Measurements from ENCODE around the gene NSRP1.
"Not testable (repeated sequence)": the region's sequence is repeated elsewhere in the genome, so short reads cannot be mapped to it uniquely, and the experiment has no call there.

The NSRP1 gene

DNA sequence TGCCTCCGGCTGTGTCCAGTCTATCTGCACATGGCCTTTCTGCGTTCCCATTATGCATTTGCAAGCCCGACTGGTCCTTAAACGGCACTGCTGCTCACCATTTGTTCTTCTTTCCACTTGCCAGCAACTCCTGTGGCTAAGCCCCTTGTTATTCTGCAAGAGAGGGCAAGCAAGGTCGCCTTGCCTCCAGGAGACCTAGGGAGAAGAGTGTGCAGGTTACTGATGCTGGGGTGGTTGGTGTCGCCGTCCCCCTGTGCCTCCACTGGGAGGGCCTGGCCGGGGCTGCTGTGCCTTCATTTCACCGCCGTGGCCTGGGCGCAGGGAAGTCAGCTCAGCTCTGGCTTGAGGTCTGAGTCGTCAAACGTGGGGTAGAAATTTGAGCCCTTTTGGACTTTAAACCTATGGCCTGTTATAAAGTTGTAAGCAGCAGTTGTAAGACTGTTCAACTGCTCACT, 106.1 kb downstream of the NSRP1 start:
- H3K4me3 ChIP-seq (ENCODE audit: low read depth in 1 of 2, low read length in 2 of 2): no peak overlapping the region
- H3K27me3 ChIP-seq (ENCODE audit: low read depth, low read length): no peaks in the 10 kb centered on the region
- no peak overlapping the region for H3K27ac ChIP-seq (ENCODE audit: low read length)
- H3K36me3 ChIP-seq (ENCODE audit: control insufficient read depth in 1 of 2, insufficient read depth in 2 of 2, low read length in 2 of 2): no peaks in the 10 kb centered on the region
- H3K4me1 ChIP-seq (ENCODE audit: control insufficient read depth in 1 of 2, insufficient read depth in 2 of 2, low read length in 2 of 2): no peaks in the 10 kb centered on the region
- no peaks in the 10 kb centered on the region for H3K9me3 ChIP-seq (ENCODE audit: control insufficient read depth in 1 of 2, low read length in 2 of 2)

DNA sequence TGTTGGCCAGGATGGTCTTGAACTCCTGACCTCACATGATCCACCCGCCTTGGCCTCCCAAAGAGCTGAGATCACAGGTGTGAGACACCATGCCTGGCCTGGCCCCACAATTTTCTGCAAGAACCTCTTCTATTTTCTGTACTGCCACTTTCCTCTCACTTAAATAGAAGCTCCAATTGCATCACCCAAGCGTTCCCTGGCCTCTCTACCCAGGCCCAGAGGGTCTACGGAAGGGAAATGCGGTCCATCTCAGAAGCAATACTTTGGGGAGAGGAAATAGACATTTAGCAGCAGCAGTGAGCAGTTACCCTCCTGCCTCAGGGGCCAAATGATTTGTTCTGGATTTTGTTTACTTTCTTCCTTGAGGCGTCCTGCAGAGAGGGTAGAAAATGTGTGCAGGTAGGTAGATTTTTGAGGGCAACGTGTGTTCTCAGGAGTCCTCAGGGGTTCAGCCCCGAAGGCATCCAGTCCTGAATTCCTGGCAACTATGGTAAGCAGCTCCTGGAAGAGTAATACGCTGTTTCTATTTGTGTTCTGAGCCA, 107.9 kb downstream of the NSRP1 start:
- Histone ChIP-seq H3K4me1 (ENCODE audit: control insufficient read depth in 1 of 2, insufficient read depth in 2 of 2, low read length in 2 of 2) (no peaks in the 10 kb centered on the region), H3K4me3 (ENCODE audit: low read depth in 1 of 2, low read length in 2 of 2) (no peak overlapping the region), H3K27ac (ENCODE audit: low read length) (no peak overlapping the region), H3K36me3 (ENCODE audit: control insufficient read depth in 1 of 2, insufficient read depth in 2 of 2, low read length in 2 of 2) (no peaks in the 10 kb centered on the region), H3K27me3 (ENCODE audit: low read depth, low read length) (no peaks in the 10 kb centered on the region), H3K9me3 (ENCODE audit: control insufficient read depth in 1 of 2, low read length in 2 of 2) (no peaks in the 10 kb centered on the region)

DNA sequence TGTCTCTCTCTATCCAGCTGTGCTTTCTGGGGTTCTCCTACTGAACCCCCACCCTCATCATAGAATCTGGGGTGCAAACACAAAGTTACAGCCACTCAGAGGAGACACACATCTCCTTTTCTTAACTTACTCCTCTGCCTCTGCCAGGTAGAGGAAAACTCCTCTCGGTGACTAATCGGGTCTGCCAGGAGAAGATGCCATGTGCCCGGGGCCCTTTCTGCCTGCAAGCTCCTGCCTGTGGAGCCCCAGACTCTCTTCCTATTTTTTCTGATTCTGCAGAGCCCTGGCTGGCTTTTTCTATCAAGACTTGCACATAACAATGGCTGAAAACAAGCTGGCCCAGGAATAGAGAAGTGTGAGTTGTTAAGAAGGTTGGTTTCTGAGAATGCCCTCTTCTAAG, 108.5 kb downstream of the NSRP1 start:
- Histone ChIP-seq H3K27me3 (ENCODE audit: low read depth, low read length) (no peaks in the 10 kb centered on the region), H3K9me3 (ENCODE audit: control insufficient read depth in 1 of 2, low read length in 2 of 2) (no peaks in the 10 kb centered on the region), H3K4me1 (ENCODE audit: control insufficient read depth in 1 of 2, insufficient read depth in 2 of 2, low read length in 2 of 2) (no peaks in the 10 kb centered on the region), H3K27ac (ENCODE audit: low read length) (no peak overlapping the region), H3K4me3 (ENCODE audit: low read depth in 1 of 2, low read length in 2 of 2) (no peak overlapping the region), H3K36me3 (ENCODE audit: control insufficient read depth in 1 of 2, insufficient read depth in 2 of 2, low read length in 2 of 2) (no peaks in the 10 kb centered on the region)

DNA sequence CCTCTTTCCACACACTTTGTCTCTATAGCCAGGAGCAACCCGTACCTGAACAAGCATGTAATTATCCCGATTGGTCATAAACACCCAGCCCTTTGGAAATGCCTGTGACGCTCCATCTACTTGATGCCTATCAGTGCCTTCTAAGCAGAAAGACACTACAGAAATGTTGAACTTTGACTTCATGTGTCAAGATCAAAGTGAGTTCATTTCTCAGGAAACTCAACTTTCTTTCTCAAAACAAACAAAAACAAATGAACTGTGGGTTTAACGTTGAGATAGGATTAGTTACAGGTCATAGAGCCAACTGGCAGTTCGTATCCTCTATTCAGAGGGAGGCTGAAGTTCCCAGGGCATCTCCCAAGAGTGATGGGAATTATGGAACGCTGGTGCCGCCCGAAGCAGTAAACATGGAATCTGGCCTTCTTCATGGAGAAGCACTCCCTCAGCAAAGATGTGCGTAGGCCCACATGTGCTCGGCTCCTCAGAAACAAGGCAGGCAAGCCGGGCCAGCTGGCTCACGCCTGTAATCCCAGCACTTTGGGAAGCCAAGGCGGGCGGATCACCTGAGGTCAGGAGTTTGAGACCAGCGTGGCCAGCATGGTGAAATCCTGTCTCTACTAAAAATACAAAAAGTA, 109.4 kb downstream of the NSRP1 start:
- no peaks in the 10 kb centered on the region for H3K36me3 ChIP-seq (ENCODE audit: control insufficient read depth in 1 of 2, insufficient read depth in 2 of 2, low read length in 2 of 2)
- no peaks in the 10 kb centered on the region for H3K27me3 ChIP-seq (ENCODE audit: low read depth, low read length)
- H3K4me3 ChIP-seq (ENCODE audit: low read depth in 1 of 2, low read length in 2 of 2): no peak overlapping the region
- no peak overlapping the region for H3K27ac ChIP-seq (ENCODE audit: low read length)
- H3K4me1 ChIP-seq (ENCODE audit: control insufficient read depth in 1 of 2, insufficient read depth in 2 of 2, low read length in 2 of 2): no peaks in the 10 kb centered on the region
- no peaks in the 10 kb centered on the region for H3K9me3 ChIP-seq (ENCODE audit: control insufficient read depth in 1 of 2, low read length in 2 of 2)

DNA sequence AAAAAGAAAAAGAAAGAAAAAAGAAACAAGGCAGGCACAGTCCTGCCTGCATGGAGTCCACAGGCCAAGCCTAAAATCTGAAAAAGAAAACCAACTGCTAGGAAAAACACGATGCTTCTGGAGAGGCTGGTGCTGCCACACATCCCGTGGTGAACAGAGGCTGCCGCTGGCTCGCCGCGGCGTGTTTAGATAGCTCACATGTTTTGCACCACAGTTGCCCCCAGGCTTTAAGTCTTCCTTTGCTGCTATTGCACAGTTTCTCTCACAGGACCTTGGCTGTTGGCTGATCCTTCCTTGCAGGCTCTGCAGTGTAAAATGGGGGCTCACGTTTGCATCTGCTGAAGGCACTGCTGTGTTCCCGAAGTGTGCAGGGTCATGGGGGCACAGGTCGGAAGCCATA, 110.3 kb downstream of the NSRP1 start:
- Histone ChIP-seq H3K4me1 (ENCODE audit: control insufficient read depth in 1 of 2, insufficient read depth in 2 of 2, low read length in 2 of 2) (no peaks in the 10 kb centered on the region), H3K27me3 (ENCODE audit: low read depth, low read length) (no peaks in the 10 kb centered on the region), H3K9me3 (ENCODE audit: control insufficient read depth in 1 of 2, low read length in 2 of 2) (no peaks in the 10 kb centered on the region), H3K36me3 (ENCODE audit: control insufficient read depth in 1 of 2, insufficient read depth in 2 of 2, low read length in 2 of 2) (no peaks in the 10 kb centered on the region), H3K27ac (ENCODE audit: low read length) (no peak overlapping the region), H3K4me3 (ENCODE audit: low read depth in 1 of 2, low read length in 2 of 2) (no peak overlapping the region)

DNA sequence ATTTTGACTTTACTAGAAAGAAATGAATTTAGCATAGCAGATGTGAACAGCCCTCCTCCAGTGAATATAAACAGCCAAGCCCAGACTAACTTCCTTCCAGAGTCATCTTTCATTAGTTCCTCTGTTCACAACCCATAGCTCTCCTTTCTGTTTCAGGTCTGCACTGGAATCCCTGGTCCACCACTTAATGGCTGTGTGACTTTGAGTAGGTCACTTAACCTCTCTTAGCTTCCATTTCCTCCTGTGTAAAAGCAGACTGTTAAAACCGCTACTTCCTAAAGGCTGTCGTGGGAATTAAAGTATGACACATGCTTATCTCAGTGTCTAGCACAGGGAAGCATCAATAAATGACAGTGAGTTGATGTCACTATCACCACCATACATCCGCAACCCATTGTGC, 111.4 kb downstream of the NSRP1 start:
- H3K27ac ChIP-seq (ENCODE audit: low read length): no peak overlapping the region
- no peaks in the 10 kb centered on the region for H3K9me3 ChIP-seq (ENCODE audit: control insufficient read depth in 1 of 2, low read length in 2 of 2)
- H3K4me3 ChIP-seq (ENCODE audit: low read depth in 1 of 2, low read length in 2 of 2): no peak overlapping the region
- no peaks in the 10 kb centered on the region for H3K27me3 ChIP-seq (ENCODE audit: low read depth, low read length)
- no peaks in the 10 kb centered on the region for H3K36me3 ChIP-seq (ENCODE audit: control insufficient read depth in 1 of 2, insufficient read depth in 2 of 2, low read length in 2 of 2)
- no peaks in the 10 kb centered on the region for H3K4me1 ChIP-seq (ENCODE audit: control insufficient read depth in 1 of 2, insufficient read depth in 2 of 2, low read length in 2 of 2)

DNA sequence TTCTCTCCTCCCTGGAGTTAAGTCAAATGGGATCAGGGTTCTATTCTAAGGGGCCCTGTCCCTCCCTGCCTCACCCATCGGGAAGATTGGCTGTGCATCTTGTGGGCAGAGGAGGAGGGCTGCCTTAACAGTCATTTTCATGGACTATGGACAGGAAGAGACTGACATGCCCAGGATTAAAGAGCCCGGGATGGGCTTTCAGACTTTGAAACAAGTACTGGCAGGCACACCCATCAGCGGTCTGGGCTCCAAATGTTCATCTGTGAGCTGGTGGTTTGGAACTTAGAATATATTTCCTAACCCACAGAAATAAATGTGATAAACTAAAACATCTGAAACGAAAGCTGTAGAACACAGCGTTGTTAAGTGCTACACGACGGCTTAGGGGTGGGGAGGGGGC, 112.4 kb downstream of the NSRP1 start:
- Histone ChIP-seq H3K9me3 (ENCODE audit: control insufficient read depth in 1 of 2, low read length in 2 of 2) (no peaks in the 10 kb centered on the region), H3K36me3 (ENCODE audit: control insufficient read depth in 1 of 2, insufficient read depth in 2 of 2, low read length in 2 of 2) (no peaks in the 10 kb centered on the region), H3K27me3 (ENCODE audit: low read depth, low read length) (no peaks in the 10 kb centered on the region), H3K27ac (ENCODE audit: low read length) (no peak overlapping the region), H3K4me3 (ENCODE audit: low read depth in 1 of 2, low read length in 2 of 2) (no peak overlapping the region), H3K4me1 (ENCODE audit: control insufficient read depth in 1 of 2, insufficient read depth in 2 of 2, low read length in 2 of 2) (no peaks in the 10 kb centered on the region)

DNA sequence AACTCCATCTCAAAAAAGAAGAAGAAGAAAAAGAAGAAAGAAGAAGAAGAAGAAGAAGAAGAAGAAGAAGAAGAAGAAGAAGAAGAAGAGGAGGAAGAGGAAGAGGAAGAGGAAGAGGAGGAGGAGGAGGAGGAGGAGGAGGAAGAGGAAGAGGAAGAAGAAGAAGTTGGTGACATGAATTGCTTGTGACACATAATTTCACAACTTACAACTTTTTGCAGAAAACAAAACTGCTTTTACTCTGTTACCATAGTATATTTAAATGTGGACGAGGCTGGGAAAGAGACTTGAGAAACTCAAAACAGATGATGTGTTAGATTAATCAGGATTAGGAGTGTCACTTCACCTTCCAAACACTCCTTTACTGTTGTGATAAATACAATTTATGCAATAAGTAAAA, 113.4 kb downstream of the NSRP1 start:
- H3K9me3 ChIP-seq (ENCODE audit: control insufficient read depth in 1 of 2, low read length in 2 of 2); H3K36me3 ChIP-seq (ENCODE audit: control insufficient read depth in 1 of 2, insufficient read depth in 2 of 2, low read length in 2 of 2); H3K4me1 ChIP-seq (ENCODE audit: control insufficient read depth in 1 of 2, insufficient read depth in 2 of 2, low read length in 2 of 2); H3K27me3 ChIP-seq (ENCODE audit: low read depth, low read length); H3K4me3 ChIP-seq (ENCODE audit: low read depth in 1 of 2, low read length in 2 of 2); H3K27ac ChIP-seq (ENCODE audit: low read length): not testable (repeated sequence)

DNA sequence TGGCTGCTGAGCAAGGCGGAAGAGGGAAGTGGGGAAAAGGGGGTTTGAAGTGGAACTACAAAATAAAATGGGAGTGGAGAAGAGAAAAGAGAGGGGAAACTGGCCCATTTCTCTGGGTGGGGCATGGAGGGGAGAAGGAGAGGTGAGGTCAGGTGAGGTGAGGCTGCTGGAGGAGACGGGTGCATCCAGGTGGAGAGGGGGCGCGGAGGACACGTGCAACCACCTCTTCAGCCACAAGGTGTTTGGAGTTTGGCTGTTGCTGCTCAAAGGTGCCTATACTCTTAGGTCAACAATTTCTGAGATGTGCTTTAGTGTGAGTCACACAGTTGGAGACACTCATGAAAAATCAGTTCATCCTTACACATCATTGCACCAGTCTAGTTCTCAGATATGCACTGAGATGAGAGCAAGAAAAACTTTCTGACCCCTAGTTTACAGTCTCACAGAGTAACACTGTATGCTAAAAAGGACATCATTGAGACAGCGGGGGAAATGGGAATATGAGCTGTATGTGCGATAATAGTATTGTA, 114.0 kb downstream of the NSRP1 start:
- H3K9me3 ChIP-seq (ENCODE audit: control insufficient read depth in 1 of 2, low read length in 2 of 2): no peaks in the 10 kb centered on the region
- no peaks in the 10 kb centered on the region for H3K36me3 ChIP-seq (ENCODE audit: control insufficient read depth in 1 of 2, insufficient read depth in 2 of 2, low read length in 2 of 2)
- H3K27me3 ChIP-seq (ENCODE audit: low read depth, low read length): peaks cover 6% of the 10 kb centered on the region
- H3K4me3 ChIP-seq (ENCODE audit: low read depth in 1 of 2, low read length in 2 of 2): no peak overlapping the region
- H3K27ac ChIP-seq (ENCODE audit: low read length): no peak overlapping the region
- H3K4me1 ChIP-seq (ENCODE audit: control insufficient read depth in 1 of 2, insufficient read depth in 2 of 2, low read length in 2 of 2): peaks cover 0 to 8% of the 10 kb centered on the region in 2 donors

DNA sequence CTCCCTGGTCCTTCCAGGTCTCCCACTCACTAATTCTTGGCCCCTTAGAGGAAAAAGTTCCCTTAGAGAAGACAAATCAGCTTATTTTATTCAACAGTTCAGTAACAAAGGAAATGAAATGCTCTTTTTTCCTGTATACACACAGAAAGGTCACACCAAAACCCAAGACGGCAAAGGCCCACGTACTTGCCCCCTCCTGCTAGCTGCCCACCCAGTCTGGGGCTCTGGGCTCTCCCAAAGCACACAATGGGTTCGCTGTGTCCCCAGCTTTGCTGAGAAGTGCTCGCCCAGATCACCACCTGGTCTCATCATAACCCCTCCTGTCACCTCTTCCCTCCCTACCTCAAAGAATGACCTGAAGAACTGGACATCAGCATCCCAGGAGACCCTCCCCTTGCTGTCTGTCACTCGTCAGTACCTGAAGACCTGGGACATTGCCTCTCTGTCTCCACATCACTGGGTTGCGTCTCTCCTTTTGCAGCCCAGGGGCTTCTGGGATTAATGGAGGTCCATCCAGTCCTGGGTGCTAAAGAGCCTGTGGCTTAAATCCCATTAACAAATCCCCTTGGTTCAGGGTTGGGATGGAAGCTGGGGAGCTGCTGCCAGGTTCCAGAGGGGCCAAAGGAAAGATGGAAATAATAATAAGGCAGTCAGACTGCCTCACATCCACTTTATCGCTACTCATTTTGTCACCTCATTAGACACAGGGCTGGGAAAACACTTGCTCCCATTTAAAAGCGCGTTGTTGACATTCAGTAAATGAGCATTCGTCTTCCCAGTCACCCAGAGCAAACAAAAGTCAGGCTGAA, 115.6 kb downstream of the NSRP1 start:
- Histone ChIP-seq H3K4me1 (ENCODE audit: control insufficient read depth in 1 of 2, insufficient read depth in 2 of 2, low read length in 2 of 2) (peaks cover 0 to 22% of the 10 kb centered on the region in 2 donors), H3K27me3 (ENCODE audit: low read depth, low read length) (peaks cover 9% of the 10 kb centered on the region), H3K9me3 (ENCODE audit: control insufficient read depth in 1 of 2, low read length in 2 of 2) (no peaks in the 10 kb centered on the region), H3K27ac (ENCODE audit: low read length) (no peak overlapping the region), H3K36me3 (ENCODE audit: control insufficient read depth in 1 of 2, insufficient read depth in 2 of 2, low read length in 2 of 2) (no peaks in the 10 kb centered on the region), H3K4me3 (ENCODE audit: low read depth in 1 of 2, low read length in 2 of 2) (no peak overlapping the region)

DNA sequence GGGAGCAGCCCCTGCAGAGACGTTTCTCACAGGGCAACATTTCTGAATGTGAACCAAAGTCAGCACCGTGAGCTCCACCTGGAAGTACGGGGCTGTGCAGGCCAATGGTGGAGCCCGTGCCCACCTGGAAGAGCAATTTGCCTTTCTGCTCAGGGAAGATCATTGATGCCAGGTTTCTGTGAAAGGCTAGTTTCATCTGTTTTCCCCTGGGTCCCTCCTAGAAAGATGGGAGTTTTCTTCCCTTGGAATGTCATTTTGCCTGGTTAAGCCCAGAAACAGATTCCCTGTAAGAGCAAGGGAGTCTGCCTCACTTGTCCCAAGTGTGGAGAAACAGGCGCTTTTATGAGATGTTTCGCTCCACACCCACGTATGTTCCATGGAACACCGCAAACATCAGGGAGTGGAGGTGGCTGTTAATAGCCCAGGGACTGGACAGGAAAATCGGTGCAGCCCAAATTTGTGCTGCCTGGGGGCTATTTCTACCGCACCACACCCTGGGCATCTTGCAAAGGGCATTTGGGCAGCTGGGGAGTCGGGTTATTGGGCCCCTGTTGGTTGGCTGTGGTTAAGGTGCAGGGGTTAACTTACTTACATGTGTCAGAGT, 116.3 kb downstream of the NSRP1 start:
- Histone ChIP-seq H3K4me1 (ENCODE audit: control insufficient read depth in 1 of 2, insufficient read depth in 2 of 2, low read length in 2 of 2) (peaks cover 0 to 29% of the 10 kb centered on the region in 2 donors), H3K9me3 (ENCODE audit: control insufficient read depth in 1 of 2, low read length in 2 of 2) (no peaks in the 10 kb centered on the region), H3K4me3 (ENCODE audit: low read depth in 1 of 2, low read length in 2 of 2) (no peak overlapping the region), H3K36me3 (ENCODE audit: control insufficient read depth in 1 of 2, insufficient read depth in 2 of 2, low read length in 2 of 2) (no peaks in the 10 kb centered on the region), H3K27ac (ENCODE audit: low read length) (no peak overlapping the region), H3K27me3 (ENCODE audit: low read depth, low read length) (peaks cover 15% of the 10 kb centered on the region)
